Lung (tissue), 10 donors: ENCODE data around the gene PRAMEF5. TPM values are rescaled to one million over a fixed set of nuclear protein-coding genes. Genes with fewer than 3 reads are reported as not detected.
"Not testable (repeated sequence)": the region's sequence is repeated elsewhere in the genome, so short reads cannot be mapped to it uniquely, and the experiment has no call there.

Source experiments
- ATAC-seq: fragments of 200-7000 bp; cut with Tn5 transposase; one replicate; pipeline ENCODE4 v1.9.1; 2020; ENCODE audit warnings: moderate number of reproducible peaks; ENCODE audit not compliant: insufficient read depth, low FRiP score
- DNase-seq, 3 donors: peaks; one replicate each; pipeline ENCODE4 v3.0.0-alpha.2; 2013 to 2017
- H3K27ac ChIP-seq, 2 donors: one replicate each; pipeline ENCODE4 v1.5.1; 2013; ENCODE audit warnings: mild to moderate bottlenecking in 2 of 2, moderate library complexity in 2 of 2, control low read depth in 1 of 2, inconsistent platforms in 1 of 2, low read depth in 1 of 2, low read length in 1 of 2
- H3K27me3 ChIP-seq, 3 donors: one replicate each; pipeline ENCODE4 v1.5.1; 2013; ENCODE audit warnings: low read length in 2 of 3; ENCODE audit not compliant: control insufficient read depth in 3 of 3, insufficient read depth in 3 of 3
- H3K36me3 ChIP-seq, 4 donors: one replicate each; pipeline ENCODE4 v1.5.1; 2013; ENCODE audit warnings: low read length in 4 of 4, mild to moderate bottlenecking in 1 of 4, moderate library complexity in 1 of 4; ENCODE audit not compliant: control insufficient read depth in 4 of 4, insufficient read depth in 4 of 4
- H3K4me1 ChIP-seq, 5 donors: one replicate each; pipeline ENCODE4 v1.5.1; 2013; ENCODE audit warnings: low read length in 5 of 5, mild to moderate bottlenecking in 2 of 5, moderate library complexity in 1 of 5; ENCODE audit not compliant: control insufficient read depth in 5 of 5, insufficient read depth in 5 of 5
- H3K4me3 ChIP-seq: one replicate; pipeline ENCODE4 v1.5.1; 2013; ENCODE audit warnings: mild to moderate bottlenecking, control low read depth, moderate library complexity
- H3K9ac ChIP-seq, 2 donors: one replicate each; pipeline ENCODE4 v1.5.1; 2013; ENCODE audit warnings: low read length in 2 of 2, control low read depth in 1 of 2; ENCODE audit not compliant: insufficient read depth in 1 of 2
- H3K9me3 ChIP-seq, 4 donors: one replicate each; pipeline ENCODE4 v1.5.1; 2013; ENCODE audit warnings: low read length in 3 of 4, mild to moderate bottlenecking in 1 of 4, moderate library complexity in 1 of 4; ENCODE audit not compliant: control insufficient read depth in 4 of 4, insufficient read depth in 3 of 4
- WGBS, 2 donors: extraction: QIAGEN DNeasy Blood & Tissue Kit; methylation state at CpG; one replicate each; pipeline ENCODE4 v1.1.7; 2013; 5-methylcytosine and 5-hydroxymethylcytosine counted together
- polyA plus RNA-seq, 2 donors: library from polyadenylated mRNA; stranded (reverse); fragments of 200-250 nt; gene quantifications; one replicate each; pipeline ENCODE4 v1.2.1, GENCODE V29; 2013
- total RNA-seq, 2 donors: library from RNA; depleted of rRNA in 1 of 2; stranded (reverse); fragments of >200 nt in 1 of 2; gene quantifications; one replicate each; pipeline ENCODE4 v1.2.1, GENCODE V29; 2014 to 2021
- donor health status: Bipolar disorder and iron deficiency.
- donor health status: healthy.
- donor health status: DM: yes; HTN: yes; CAD: no.

PRAMEF5 gene
- total and polyA plus RNA-seq, 4 donors, result not detected

GRCh38 chr1:13279617-13280016, 25.6 kb downstream of the PRAMEF5 start:
- not testable (repeated sequence) for H3K9me3 ChIP-seq

GRCh38 chr1:13285037-13285436, 31.0 kb downstream of the PRAMEF5 start, which contains the start of gene PRAMEF8:
TSS of gene PRAMEF8 (minus strand) at chr1:13285137. CDS start at chr1:13284091, 1,046 bp downstream.
- not testable (repeated sequence) for H3K4me3 ChIP-seq, H3K9ac ChIP-seq, H3K9me3 ChIP-seq, DNase-seq, H3K4me1 ChIP-seq, ATAC-seq, H3K27ac ChIP-seq, H3K36me3 ChIP-seq, H3K27me3 ChIP-seq
- no CpG with 5 or more reads among the region's 1 CpG for WGBS, 2 donors

More at GRCh38 chr1:13279617-13280016, 25.6 kb downstream of the PRAMEF5 start:
- not testable (repeated sequence) for DNase-seq, H3K36me3 ChIP-seq, H3K27me3 ChIP-seq, H3K4me3 ChIP-seq, ATAC-seq, H3K9ac ChIP-seq, H3K27ac ChIP-seq, H3K4me1 ChIP-seq
- 80 to 82% methylated on average over 3 of the region's 3 CpGs for WGBS, 2 donors

- DNase-seq, H3K27me3 ChIP-seq, ATAC-seq, H3K4me1 ChIP-seq, H3K36me3 ChIP-seq, H3K9me3 ChIP-seq, H3K4me3 ChIP-seq, H3K27ac ChIP-seq, H3K9ac ChIP-seq: not testable (repeated sequence)
- 63 to 79% methylated on average over 2 of the region's 3 CpGs for WGBS, 2 donors
Measured at GRCh38 chr1:13289030-13289429, 35.0 kb downstream of the PRAMEF5 start.

GRCh38 chr1:13297216-13297931, 43.4 kb downstream of the PRAMEF5 start:
- H3K4me3 ChIP-seq, ATAC-seq, H3K27ac ChIP-seq, H3K9ac ChIP-seq, H3K4me1 ChIP-seq, H3K9me3 ChIP-seq, H3K36me3 ChIP-seq, H3K27me3 ChIP-seq, DNase-seq: not testable (repeated sequence)
- 87 to 100% methylated on average over 1 to 2 of the region's 5 CpGs for WGBS, 2 donors

GRCh38 chr1:13298699-13299098, 44.7 kb downstream of the PRAMEF5 start:
- not testable (repeated sequence) for ATAC-seq, DNase-seq

GRCh38 chr1:13302197-13302596, 48.2 kb downstream of the PRAMEF5 start:
- H3K36me3 ChIP-seq, H3K27me3 ChIP-seq, ATAC-seq, H3K4me3 ChIP-seq, H3K4me1 ChIP-seq, H3K9me3 ChIP-seq, DNase-seq, H3K9ac ChIP-seq, H3K27ac ChIP-seq: not testable (repeated sequence)

More at GRCh38 chr1:13298699-13299098, 44.7 kb downstream of the PRAMEF5 start:
- not testable (repeated sequence) for H3K9me3 ChIP-seq, H3K9ac ChIP-seq, H3K36me3 ChIP-seq, H3K4me1 ChIP-seq, H3K27ac ChIP-seq, H3K4me3 ChIP-seq, H3K27me3 ChIP-seq
- 96% methylated on average over 12 of the region's 27 CpGs; no CpG with 5 or more reads in 1 of the 2 donors for WGBS, 2 donors

GRCh38 chr1:13303239-13303638, 49.2 kb downstream of the PRAMEF5 start, which contains the start of gene PRAMEF33:
TSS of gene PRAMEF33 (plus strand) at chr1:13303539. CDS start at chr1:13305955, 2,416 bp downstream.
- DNase-seq, H3K27ac ChIP-seq, H3K9ac ChIP-seq, H3K36me3 ChIP-seq, ATAC-seq, H3K27me3 ChIP-seq, H3K4me1 ChIP-seq, H3K4me3 ChIP-seq, H3K9me3 ChIP-seq: not testable (repeated sequence)
- no CpG with 5 or more reads among the region's 1 CpG for WGBS, 2 donors
